Head of caudate nucleus (tissue), 42 donors: ENCODE measurements around the gene CCN5.
A peak's percentile ranks its signal among the peaks of the same experiment; 100 is the strongest.
"Not testable (repeated sequence)": the region's sequence is repeated elsewhere in the genome, so short reads cannot be mapped to it uniquely, and the experiment has no call there.

ENCODE experiments used
- DNase-seq, 42 donors: peaks; one replicate each; pipeline versions ENCODE4 v3.0.0 to v3.0.0-alpha.2; 2020 to 2021; ENCODE audit warnings: mixed read lengths in 7 of 42
- intact Hi-C: fragments of 100-400 bp; cut with DNase I; formaldehyde crosslinking; loops from one replicate; pipeline ENCODE4 v1.15.0; 2022

The CCN5 gene

GRCh38 chr20:44714701-44715498 is at the start of gene CCN5:
TSS of gene CCN5 (plus strand) at chr20:44715369. CDS start at chr20:44715391, 22 bp downstream.
- intact Hi-C loops = no loop called here
- DNase-seq = peak; percentile 46 to 87 (median 77)

DNA sequence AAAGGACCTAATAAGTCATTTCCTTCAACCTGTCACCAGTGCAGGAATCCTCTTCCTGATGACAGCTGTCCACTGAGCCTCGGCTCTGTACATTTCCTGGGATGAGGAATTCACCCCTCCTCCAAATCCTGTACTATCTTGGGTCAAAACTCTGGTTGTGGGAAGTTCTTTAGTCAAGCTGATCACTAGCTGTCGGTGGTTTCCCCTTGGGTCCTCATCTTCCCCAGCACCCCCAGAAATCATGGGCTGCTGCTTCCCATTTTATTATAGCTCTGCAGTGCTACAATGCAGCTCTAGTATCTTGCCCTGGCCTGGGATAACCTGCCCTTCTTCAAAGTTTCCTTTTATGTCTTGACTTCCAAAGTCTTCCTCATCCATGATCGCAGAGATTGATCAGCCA is 49.1 kb upstream of the CCN5 start:
- no peak for DNase-seq
- intact Hi-C loops = no loop called here

- DNase-seq, intact Hi-C loops: not testable (repeated sequence)
Observed at GRCh38 chr20:44670851-44671250, 44.3 kb upstream of the CCN5 start.

- DNase-seq, intact Hi-C loops: not testable (repeated sequence)
Observed at GRCh38 chr20:44671541-44671940, 43.6 kb upstream of the CCN5 start.

- intact Hi-C loops, DNase-seq: not testable (repeated sequence)
Observed at GRCh38 chr20:44672318-44672902, 42.8 kb upstream of the CCN5 start.

- intact Hi-C loops = no loop called here
Observed at GRCh38 chr20:44678242-44678641, 36.9 kb upstream of the CCN5 start.

DNA sequence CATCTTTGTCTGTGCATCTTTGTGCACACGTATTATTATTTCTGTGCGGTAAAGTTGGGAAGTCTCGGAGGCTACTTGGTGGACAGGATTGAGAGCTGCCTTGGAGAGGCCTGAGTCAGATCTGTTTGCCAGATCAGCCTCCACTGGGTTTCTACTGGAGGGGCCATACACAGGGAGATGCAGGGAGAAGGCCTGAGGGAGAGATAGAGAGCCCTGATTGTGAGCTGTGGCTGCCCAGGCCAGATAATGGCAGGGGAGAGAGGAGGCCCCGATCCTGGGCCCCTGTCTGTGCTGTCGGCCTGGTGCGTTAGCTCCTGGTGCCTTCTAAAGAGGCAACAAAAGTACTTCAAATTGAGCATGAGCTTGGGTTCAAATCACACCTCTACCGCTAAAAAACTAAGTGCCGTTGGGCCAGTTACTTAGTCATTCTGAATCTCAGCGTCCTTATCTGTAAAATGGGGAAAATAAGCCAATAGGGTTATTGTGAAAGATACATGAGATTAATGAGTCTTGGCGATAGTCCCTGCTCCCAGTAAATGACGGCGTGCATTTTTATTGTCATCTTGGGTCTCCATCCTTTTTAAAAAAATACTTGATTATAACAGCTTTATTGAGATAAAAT is 36.1 kb upstream of the CCN5 start:
- DNase-seq = no peak
- intact Hi-C loops = no loop called here

More at GRCh38 chr20:44678242-44678641, 36.9 kb upstream of the CCN5 start:
- no peak for DNase-seq

GRCh38 chr20:44681796-44682566 is 33.2 kb upstream of the CCN5 start:
- intact Hi-C loops = no loop called here
- no peak for DNase-seq

- DNase-seq = peak in 37 of 42 donors; percentile 19 to 80 (median 64)
- intact Hi-C loops = loop anchor here (2.0 kb wide), 1 partner anchor 49 kb away; no protein-coding TSS in a partner anchor
Observed at GRCh38 chr20:44683263-44684046, 31.7 kb upstream of the CCN5 start.

DNA sequence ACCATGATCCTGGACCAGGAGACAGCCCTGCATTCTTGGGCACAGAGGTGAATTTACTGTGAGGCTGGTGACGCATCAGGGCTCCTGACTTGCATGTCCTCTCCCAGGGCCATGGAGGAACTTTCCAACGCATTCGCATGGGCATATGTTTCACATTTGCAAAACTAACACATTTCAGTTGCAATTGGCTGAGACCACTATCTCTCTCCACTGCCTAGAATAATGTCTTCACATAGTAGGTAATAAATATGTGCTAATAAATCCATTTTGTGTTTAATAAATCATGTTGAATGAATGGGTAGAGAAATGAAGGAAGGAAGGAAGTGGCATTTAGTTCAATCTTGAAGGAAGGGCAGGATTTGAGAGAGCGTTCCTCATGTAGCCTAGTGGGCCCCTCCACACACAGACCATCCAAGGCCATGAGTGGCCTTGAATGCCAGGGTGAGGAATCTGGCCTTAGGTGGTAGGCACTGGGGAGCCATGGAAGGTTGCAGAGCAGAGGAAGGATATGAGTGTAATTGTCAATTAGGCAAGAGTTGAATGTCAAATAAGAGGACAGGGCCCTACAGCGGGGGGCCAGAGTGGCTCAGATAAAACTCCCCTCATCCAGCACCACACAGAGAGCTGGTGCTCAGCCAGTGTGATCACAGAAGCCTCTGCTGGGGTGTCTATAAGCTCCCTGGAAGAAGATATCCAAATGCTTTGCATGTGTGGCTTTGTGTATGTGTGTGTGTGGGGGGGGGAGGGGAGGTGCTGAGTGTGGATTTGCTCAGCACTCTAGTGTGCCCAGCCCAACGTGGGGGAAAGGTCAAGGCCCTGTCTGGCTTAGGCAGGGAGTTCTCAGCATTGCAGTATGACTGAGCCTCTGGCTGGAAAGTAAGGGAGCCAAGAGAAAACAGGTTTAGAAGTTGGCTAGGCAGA is 30.9 kb upstream of the CCN5 start:
- DNase-seq = no peak
- intact Hi-C loops = loop anchor here (2.0 kb wide), 1 partner anchor 48 kb away; no protein-coding TSS in a partner anchor

GRCh38 chr20:44686934-44687333 is 28.2 kb upstream of the CCN5 start:
- intact Hi-C loops = loop anchor here (5.0 kb wide), 1 partner anchor 180 kb away; no protein-coding TSS in a partner anchor
- DNase-seq = no peak

DNA sequence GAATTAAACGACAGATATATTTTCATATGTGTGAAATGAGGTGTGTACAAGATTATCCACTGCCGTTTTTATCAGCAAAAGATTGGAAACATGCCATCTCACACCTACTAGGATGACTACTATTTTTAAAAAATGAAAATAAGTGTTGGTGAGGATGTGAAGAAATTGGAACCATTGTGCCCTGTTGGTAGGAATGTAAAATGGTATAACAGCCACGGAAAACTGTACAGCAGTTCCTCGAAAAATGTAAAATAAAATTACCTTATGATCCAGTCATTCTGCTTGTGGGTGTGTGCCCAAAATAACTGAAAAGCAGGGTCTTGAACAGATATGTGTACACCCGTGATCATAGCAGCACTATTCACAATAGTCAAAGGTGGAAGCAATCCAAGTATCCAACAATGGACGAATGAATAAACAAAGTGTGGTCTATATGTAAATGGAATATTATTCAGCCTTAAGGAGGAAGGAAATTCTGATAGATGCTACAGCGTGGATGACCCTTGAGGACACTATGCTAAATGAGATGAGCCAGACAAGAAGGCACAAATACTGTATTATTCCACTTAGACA is 27.0 kb upstream of the CCN5 start:
- intact Hi-C loops = loop anchor here (5.0 kb wide), 1 partner anchor 179 kb away; no protein-coding TSS in a partner anchor
- DNase-seq = peak in 1 of 42 donors; percentile 48

DNA sequence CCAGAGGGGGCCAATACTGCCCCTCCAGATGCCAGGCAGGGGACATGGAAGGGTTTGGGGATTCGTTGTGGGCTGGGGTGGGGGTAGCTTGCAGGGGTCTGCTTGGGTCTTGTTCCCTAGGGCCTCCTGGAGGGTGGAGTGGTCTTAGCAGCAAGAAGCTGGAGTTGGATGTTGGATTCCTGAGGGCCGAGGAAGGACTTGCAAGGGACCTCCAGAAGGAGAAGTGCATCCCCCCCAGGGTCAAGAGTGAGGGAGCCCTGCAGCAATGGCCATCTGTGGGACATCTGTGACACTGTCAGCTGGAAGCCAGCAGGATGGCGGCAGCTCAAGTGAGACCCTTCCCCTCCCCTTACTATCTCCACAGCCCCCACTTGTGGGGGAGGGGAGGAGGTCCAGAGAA is 25.4 kb upstream of the CCN5 start:
- intact Hi-C loops = loop anchor here (5.0 kb wide), 1 partner anchor 177 kb away; no protein-coding TSS in a partner anchor
- no peak for DNase-seq

DNA sequence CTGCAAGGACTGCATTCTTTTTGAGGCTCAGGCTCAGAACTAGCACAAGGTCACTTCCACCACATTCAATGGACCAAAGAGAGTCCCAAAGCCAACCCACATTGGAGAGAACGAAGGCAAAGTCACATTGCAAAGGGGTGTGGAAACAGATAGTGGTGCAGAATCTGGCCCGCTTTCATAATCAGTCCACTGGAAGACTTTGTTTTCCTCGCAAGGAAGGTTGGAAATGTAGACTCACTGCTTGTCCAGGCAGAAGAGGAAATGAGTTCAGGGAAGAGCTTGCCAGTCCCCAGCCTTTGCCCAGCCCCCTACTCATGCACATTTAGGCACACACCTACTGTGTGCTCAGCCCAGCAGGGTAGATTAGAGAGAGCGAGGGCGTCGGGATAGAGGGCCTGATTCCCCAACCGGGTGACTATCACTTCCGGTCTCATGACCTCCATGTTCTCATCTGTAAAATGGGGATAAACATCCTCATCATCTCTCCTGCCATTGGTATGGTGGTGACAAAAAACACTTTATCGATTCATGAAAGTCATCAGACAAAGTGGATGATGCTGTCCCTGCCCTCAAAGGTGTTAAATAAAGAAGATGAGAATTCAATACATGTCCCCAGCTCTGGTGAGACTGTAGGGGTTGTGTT is 24.3 kb upstream of the CCN5 start:
- intact Hi-C loops = no loop called here
- no peak for DNase-seq

GRCh38 chr20:44691424-44692423 is 23.4 kb upstream of the CCN5 start:
- intact Hi-C loops = no loop called here
- DNase-seq = no peak
